ENCODE data around the gene CXADR.
A peak's percentile ranks its signal among the peaks of the same experiment; 100 is the strongest.

Gene CXADR

DNA sequence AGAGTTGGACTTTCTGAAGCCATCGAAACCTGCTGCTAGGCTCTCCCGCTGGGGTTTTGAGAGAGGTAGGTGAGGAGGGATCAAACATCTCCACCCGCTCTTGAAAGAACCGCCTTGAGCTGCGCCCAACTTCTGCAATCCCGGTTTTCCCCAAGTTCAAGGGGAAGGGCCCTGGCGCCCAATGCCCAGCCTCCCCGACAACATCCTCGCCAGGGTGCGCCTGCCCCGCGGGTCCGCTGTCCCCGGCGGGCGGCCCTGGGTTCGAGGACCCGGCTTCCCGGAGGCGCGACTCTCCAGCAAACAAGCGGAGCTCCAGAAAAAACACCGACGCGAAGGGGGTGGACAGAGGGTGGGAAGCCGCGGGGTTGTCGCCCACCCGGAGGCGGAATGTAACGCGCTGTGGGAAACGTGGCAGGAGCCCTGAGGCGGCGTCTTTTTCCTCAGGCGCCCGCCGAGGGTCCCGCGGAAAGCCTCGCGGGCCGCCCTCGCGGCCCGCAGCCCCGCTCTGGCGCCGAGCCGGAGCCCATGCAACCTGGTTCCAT, 99.3 kb downstream of the CXADR start:
- H3K4me2 ChIP-seq (ENCODE audit: low read length) = peak overlapping the region; percentile 67
- H3K27me3 ChIP-seq (ENCODE audit: control insufficient read depth, low read length) = no peaks in the 10 kb centered on the region
- H3K9me2 ChIP-seq (replicated peaks; ENCODE audit: control insufficient read depth, low read length) = no peaks in the 10 kb centered on the region
- H3F3A ChIP-seq (ENCODE audit: control insufficient read depth, insufficient read depth) = peaks cover 4% of the 10 kb centered on the region; the same call in 1 of the 2 replicates
- H3K36me3 ChIP-seq (ENCODE audit: control insufficient read depth, low read length) = peaks cover 51% of the 10 kb centered on the region
- H3K4me1 ChIP-seq (ENCODE audit: control insufficient read depth, low read length) = peaks cover 25% of the 10 kb centered on the region
- peaks cover 29% of the 10 kb centered on the region for H4K20me1 ChIP-seq (ENCODE audit: control insufficient read depth, insufficient read depth, low read depth, low read length)
- H3K79me2 ChIP-seq (ENCODE audit: control insufficient read depth, low read length) = peaks cover 56% of the 10 kb centered on the region
- peak overlapping the region; percentile 99 for H3K4me3 ChIP-seq (ENCODE audit: low read length)
- TF ChIP-seq, protein P1, sequence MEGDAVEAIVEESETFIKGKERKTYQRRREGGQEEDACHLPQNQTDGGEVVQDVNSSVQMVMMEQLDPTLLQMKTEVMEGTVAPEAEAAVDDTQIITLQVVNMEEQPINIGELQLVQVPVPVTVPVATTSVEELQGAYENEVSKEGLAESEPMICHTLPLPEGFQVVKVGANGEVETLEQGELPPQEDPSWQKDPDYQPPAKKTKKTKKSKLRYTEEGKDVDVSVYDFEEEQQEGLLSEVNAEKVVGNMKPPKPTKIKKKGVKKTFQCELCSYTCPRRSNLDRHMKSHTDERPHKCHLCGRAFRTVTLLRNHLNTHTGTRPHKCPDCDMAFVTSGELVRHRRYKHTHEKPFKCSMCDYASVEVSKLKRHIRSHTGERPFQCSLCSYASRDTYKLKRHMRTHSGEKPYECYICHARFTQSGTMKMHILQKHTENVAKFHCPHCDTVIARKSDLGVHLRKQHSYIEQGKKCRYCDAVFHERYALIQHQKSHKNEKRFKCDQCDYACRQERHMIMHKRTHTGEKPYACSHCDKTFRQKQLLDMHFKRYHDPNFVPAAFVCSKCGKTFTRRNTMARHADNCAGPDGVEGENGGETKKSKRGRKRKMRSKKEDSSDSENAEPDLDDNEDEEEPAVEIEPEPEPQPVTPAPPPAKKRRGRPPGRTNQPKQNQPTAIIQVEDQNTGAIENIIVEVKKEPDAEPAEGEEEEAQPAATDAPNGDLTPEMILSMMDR (IDR thresholded peaks at IDR 0.05; ENCODE audit: low read depth, low read length, poor library complexity, severe bottlenecking) = no peak
- TF ChIP-seq EZH2phosphoT487 (IDR thresholded peaks at IDR 0.05; ENCODE audit: borderline replicate concordance, low read length) = no peak
- H3K9me3 ChIP-seq (ENCODE audit: control insufficient read depth, insufficient read depth, low read length) = no peaks in the 10 kb centered on the region
- H3K27ac ChIP-seq (ENCODE audit: low read depth, low read length) = peak overlapping the region; percentile 48

DNA sequence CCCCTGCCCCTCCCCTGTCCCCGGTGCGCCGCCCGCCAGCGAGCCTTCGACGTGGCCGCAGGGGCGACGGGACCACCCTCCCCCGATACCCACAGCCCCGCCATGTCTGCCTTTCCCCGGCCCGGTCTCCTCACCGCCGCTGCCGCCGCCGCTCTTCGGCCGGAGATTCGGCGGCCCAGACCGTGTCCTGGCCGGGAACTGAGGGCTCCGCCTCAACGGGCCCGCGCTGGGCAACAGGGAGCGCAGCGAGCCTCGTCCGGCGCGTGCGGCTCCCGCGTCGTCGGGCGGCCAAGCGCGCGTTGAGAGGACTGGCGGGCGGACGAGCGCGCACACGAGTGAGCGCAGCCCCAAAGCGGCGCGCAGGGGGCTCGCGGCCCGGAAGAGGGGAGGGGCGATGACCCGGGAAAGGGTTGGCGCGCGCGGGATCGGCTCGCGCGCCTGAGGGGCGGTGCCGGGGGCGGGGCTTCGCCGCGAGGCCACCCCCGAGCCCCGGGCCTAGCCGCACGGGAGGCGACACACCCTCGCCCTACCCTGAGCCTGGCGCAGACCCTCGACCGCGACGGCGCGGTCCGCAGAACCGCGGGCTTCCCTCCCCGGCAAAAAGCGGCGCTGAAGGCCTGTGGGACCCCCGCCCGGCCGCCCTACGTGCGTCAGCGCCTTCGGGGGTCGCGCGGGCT, 99.9 kb downstream of the CXADR start, which contains the start of gene BTG3:
BTG3 (minus strand) TSS at position 337 of the 677 bp plus-strand sequence. CDS start 3,757 bp downstream, outside the sequence.
- H3K4me2 ChIP-seq (ENCODE audit: low read length) = peak within 1 kb of the TSS; percentile 67
- H3K4me1 ChIP-seq (ENCODE audit: control insufficient read depth, low read length) = peaks cover 25% of the 10 kb centered on the region
- H3K4me3 ChIP-seq (ENCODE audit: low read length) = peak within 1 kb of the TSS; percentile 99
- H3K9me2 ChIP-seq (replicated peaks; ENCODE audit: control insufficient read depth, low read length) = no peaks in the 10 kb centered on the region
- peaks cover 45% of the 10 kb centered on the region for H3K36me3 ChIP-seq (ENCODE audit: control insufficient read depth, low read length)
- 0 out of 2 replicates have a peak, but pooled peaks cover 4% of the 10 kb centered on the region for H3F3A ChIP-seq (ENCODE audit: control insufficient read depth, insufficient read depth)
- no peaks in the 10 kb centered on the region for H3K9me3 ChIP-seq (ENCODE audit: control insufficient read depth, insufficient read depth, low read length)
- TF ChIP-seq, protein P1 (IDR thresholded peaks at IDR 0.05; ENCODE audit: low read depth, low read length, poor library complexity, severe bottlenecking) = no peak
- TF ChIP-seq EZH2phosphoT487 (IDR thresholded peaks at IDR 0.05; ENCODE audit: borderline replicate concordance, low read length) = no peak
- H4K20me1 ChIP-seq (ENCODE audit: control insufficient read depth, insufficient read depth, low read depth, low read length) = peaks cover 28% of the 10 kb centered on the region
- no peaks in the 10 kb centered on the region for H3K27me3 ChIP-seq (ENCODE audit: control insufficient read depth, low read length)
- peak within 1 kb of the TSS; percentile 48 for H3K27ac ChIP-seq (ENCODE audit: low read depth, low read length)
- peaks cover 50% of the 10 kb centered on the region for H3K79me2 ChIP-seq (ENCODE audit: control insufficient read depth, low read length)

DNA sequence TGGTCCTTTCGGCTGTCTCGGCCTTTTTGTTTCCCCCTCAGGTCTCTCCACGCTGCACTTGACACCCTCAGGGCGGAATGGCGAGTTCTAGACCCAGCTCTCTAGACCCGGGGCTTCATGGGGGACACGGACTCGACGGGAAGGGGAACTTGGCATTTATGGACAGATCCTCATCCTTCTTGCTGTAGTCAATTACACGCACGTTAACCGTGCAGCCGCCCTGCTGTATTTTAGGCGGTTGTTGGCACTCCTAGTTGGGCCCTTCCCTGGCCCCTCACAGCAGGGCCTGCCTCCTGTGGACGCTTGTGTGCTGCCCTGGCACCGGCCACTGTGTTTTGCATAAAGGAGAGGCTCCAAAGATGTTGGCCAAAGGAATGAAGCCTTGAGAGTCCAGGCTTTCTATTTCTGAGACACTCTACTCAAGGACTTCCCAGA, 100.4 kb downstream of the CXADR start:
- H3K27me3 ChIP-seq (ENCODE audit: control insufficient read depth, low read length) = no peaks in the 10 kb centered on the region
- H3K4me3 ChIP-seq (ENCODE audit: low read length) = peak overlapping the region; percentile 99
- H3K9me2 ChIP-seq (replicated peaks; ENCODE audit: control insufficient read depth, low read length) = no peaks in the 10 kb centered on the region
- H4K20me1 ChIP-seq (ENCODE audit: control insufficient read depth, insufficient read depth, low read depth, low read length) = peaks cover 23% of the 10 kb centered on the region
- peaks cover 25% of the 10 kb centered on the region for H3K4me1 ChIP-seq (ENCODE audit: control insufficient read depth, low read length)
- H3K36me3 ChIP-seq (ENCODE audit: control insufficient read depth, low read length) = peaks cover 40% of the 10 kb centered on the region
- TF ChIP-seq EZH2phosphoT487 (IDR thresholded peaks at IDR 0.05; ENCODE audit: borderline replicate concordance, low read length) = no peak
- TF ChIP-seq, protein P1 (IDR thresholded peaks at IDR 0.05; ENCODE audit: low read depth, low read length, poor library complexity, severe bottlenecking) = no peak
- H3K27ac ChIP-seq (ENCODE audit: low read depth, low read length) = no peak overlapping the region
- no peaks in the 10 kb centered on the region for H3K9me3 ChIP-seq (ENCODE audit: control insufficient read depth, insufficient read depth, low read length)
- 0 out of 2 replicates have a peak, but pooled peaks cover 4% of the 10 kb centered on the region for H3F3A ChIP-seq (ENCODE audit: control insufficient read depth, insufficient read depth)
- H3K79me2 ChIP-seq (ENCODE audit: control insufficient read depth, low read length) = peaks cover 44% of the 10 kb centered on the region
- H3K4me2 ChIP-seq (ENCODE audit: low read length) = peak overlapping the region; percentile 67

Data from DOHH2 (cell line).